Activated T-cell treated with anti-CD3 and anti-CD28 coated beads, Interleukin-2, amount 50 U/mL, for 72 hours (primary cell): Measurements from ENCODE around the gene UMODL1. TPM values are rescaled to one million over a fixed set of nuclear protein-coding genes. Genes with fewer than 3 reads are reported as not detected.

Source experiments
- ATAC-seq, 2 donors: fragments of 150-1000 bp; cut with Tn5 transposase; replicated peaks in 1 of 2; 2 replicates each; pipeline ENCODE4 v1.10.0; 2021; ENCODE audit warnings: moderate library complexity in 2 of 2, mild to moderate bottlenecking in 1 of 2
- DNase-seq, 2 donors: peaks; one replicate each; pipeline ENCODE4 v3.0.0; 2021 to 2022; ENCODE audit warnings: mixed read lengths in 1 of 2
- H3K27ac Mint-ChIP-seq: one replicate; pipeline ENCODE4 v1.8.0; 2022; ENCODE audit warnings: mild to moderate bottlenecking, moderate library complexity, mixed read lengths
- H3K27me3 Mint-ChIP-seq: one replicate; pipeline ENCODE4 v1.8.0; 2022; ENCODE audit warnings: low read depth, mixed read lengths
- H3K36me3 Mint-ChIP-seq, 2 donors: one replicate each; pipeline ENCODE4 v1.8.0; 2022; ENCODE audit warnings: mixed read lengths in 2 of 2, mild to moderate bottlenecking in 1 of 2; ENCODE audit not compliant: insufficient read depth in 2 of 2
- H3K4me1 Mint-ChIP-seq: one replicate; pipeline ENCODE4 v1.8.0; 2022; ENCODE audit warnings: low read depth, mixed read lengths
- H3K4me3 Mint-ChIP-seq, 2 donors: one replicate each; pipeline ENCODE4 v1.8.0; 2022; ENCODE audit warnings: mild to moderate bottlenecking in 2 of 2, mixed read lengths in 2 of 2, moderate library complexity in 2 of 2
- H3K9me3 Mint-ChIP-seq, 2 donors: one replicate each; pipeline ENCODE4 v1.8.0; 2022; ENCODE audit warnings: mixed read lengths in 2 of 2
- total RNA-seq, 2 donors: library from RNA; stranded (reverse); gene quantifications; one replicate each; pipeline ENCODE4 v1.2.3, GENCODE V29; 2022

The UMODL1 gene
- total RNA-seq, 2 donors from 2014 or later, result 0.39 to 0.89 TPM

DNA sequence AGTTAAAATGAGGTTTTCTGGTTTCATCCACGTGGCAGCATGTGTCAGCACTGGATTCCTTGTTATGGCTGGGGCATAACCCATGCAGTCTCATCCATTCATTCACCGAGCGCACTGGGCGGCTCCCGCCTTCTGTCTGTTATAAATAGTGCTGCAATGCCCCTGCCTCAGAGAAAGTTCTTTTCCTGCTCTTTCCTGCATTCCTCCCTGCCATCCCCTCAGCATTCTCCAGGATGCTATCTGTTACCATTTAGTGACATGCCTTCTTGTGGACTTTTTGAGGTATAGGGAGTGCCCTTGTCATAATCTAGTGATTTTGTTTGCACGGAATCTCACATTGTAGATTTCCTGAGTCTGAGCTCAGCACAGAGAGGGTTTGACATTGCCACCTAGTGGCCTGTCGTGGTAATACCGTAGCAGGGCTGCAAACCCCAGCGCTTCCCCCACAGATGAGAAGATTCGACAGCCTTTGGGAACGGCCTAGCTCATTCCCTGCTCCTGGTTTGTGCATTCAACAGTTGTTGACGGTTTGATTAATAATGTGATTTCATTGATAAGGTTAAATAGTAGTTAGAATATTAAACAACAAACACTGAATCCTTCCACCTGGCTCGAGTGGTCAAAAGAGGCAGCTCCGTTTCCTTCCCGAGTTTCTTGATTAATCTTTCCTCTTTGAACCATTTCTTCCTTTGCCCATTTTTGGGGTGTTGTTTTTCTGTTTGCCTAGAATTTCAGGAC, 46.3 kb downstream of the UMODL1 start:
- H3K36me3 Mint-ChIP-seq, result no peaks in the 10 kb centered on the region
- H3K27me3 Mint-ChIP-seq, result peaks cover 59% of the 10 kb centered on the region
- peak overlapping the region; percentile 56 to 85 for H3K4me3 Mint-ChIP-seq
- H3K9me3 Mint-ChIP-seq, result no peaks in the 10 kb centered on the region
- H3K4me1 Mint-ChIP-seq, result peaks cover 40% of the 10 kb centered on the region
- DNase-seq (peak; percentile 77 to 78), ATAC-seq (peak; percentile 73 to 85)
- no peak overlapping the region for H3K27ac Mint-ChIP-seq

DNA sequence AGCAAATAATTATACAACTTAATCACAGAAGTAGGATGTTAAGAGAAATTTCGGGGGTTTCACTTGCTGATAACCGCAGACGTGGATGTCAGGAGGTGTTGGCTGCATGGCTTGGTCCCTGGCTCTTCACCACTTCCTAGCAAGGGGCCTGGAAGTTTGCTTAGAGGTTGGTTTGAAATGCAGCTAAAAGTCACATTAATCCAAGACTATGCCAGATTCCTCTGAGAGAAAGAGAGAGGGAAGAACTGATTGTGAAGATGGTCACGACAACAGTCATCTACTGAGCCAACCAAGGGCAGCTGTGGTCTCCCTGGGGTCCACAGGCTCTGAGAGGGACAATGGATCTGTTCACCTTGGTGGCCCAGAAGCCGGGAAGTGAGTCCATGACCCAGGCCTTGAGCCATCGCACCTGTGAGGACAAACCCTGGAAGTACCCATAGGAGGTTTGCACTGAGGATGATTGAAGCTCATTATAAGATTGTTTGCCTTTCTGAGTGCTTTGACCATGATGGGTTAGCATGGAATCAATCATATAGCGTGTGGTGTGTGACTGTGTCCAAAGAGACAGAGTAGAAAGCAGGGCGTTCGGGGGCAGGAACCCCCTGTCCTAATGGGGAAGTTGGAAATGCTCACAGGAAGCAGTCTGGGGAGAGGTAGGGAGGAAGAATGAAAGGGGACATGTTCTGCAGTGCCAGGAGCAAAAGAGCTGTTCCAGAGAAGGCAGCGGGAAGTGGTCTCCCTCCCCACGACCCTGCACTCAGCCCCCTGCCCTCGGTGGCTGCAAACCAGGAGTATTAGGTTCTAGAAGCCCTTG, 47.1 kb downstream of the UMODL1 start:
- no peaks in the 10 kb centered on the region for H3K36me3 Mint-ChIP-seq
- H3K4me1 Mint-ChIP-seq, result peaks cover 40% of the 10 kb centered on the region
- peak overlapping the region in 1 of 2 donors; percentile 20 for H3K4me3 Mint-ChIP-seq
- DNase-seq (no peak), ATAC-seq (no peak)
- peaks cover 66% of the 10 kb centered on the region for H3K27me3 Mint-ChIP-seq
- H3K27ac Mint-ChIP-seq, result no peak overlapping the region
- no peaks in the 10 kb centered on the region for H3K9me3 Mint-ChIP-seq

DNA sequence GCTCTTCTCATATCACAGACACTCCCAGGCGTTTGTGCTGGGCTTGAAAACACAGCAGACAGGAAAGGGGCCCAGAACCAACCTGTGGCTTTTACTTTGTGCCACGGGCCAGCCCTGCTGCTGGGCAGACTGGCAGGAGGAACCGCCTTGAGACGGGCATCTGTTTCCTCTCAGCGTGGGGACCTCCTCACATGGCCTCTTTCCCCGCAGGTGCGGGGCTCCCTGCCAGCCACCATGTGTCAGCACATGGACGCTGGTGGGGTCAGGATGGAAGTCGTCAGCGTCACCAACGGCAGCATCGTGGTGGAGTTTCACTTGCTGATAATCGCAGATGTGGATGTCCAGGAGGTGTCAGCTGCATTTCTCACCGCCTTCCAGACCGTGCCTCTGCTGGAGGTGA, 47.8 kb downstream of the UMODL1 start:
- no peaks in the 10 kb centered on the region for H3K9me3 Mint-ChIP-seq
- ATAC-seq (peak; percentile 29 to 43), DNase-seq (peak; percentile 30 to 31)
- peaks cover 69% of the 10 kb centered on the region for H3K27me3 Mint-ChIP-seq
- peak overlapping the region; percentile 23 to 46 for H3K4me3 Mint-ChIP-seq
- H3K4me1 Mint-ChIP-seq, result peaks cover 40% of the 10 kb centered on the region
- H3K36me3 Mint-ChIP-seq, result no peaks in the 10 kb centered on the region
- no peak overlapping the region for H3K27ac Mint-ChIP-seq

DNA sequence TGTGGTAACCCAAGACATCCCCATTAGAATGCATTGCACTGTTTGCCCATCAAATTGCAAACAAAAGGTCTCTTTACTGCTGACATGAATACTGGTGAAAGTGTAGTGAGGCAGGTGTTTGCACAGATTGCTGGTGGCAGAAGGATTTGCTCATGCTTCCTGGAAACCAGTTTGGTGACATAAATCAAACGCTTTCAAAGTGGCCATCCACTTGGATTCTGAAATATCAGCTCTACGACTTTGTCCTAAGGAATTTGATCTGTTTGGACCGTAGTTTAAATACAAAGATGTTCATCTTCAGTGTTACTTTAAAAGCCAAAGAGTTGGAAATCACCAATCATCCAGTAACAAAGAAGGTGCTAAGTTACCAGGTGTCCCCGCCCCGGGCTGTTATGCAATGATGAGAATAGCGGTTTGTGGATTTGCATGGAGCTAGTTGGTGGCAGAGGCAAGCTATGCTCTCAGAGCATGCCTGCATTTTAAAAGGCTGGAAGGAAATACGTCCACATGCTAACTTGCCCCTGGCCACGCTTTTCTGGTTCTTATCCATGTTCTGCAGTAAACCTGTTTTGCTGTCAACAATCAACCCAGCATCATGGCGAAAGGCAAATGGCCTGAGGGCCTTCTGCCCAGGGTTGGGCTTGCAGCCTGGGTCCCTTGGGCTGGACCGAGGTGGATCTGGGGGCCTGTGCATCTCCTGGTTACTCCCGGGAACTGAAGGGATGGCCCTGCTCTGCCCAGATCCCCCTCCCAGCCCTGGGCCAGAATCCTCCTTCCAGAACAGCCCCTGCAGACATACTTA, 49.2 kb downstream of the UMODL1 start:
- DNase-seq (no peak), ATAC-seq (no peak)
- H3K4me3 Mint-ChIP-seq, result no peak overlapping the region
- no peak overlapping the region for H3K27ac Mint-ChIP-seq
- H3K27me3 Mint-ChIP-seq, result peaks cover 73% of the 10 kb centered on the region
- H3K9me3 Mint-ChIP-seq, result no peaks in the 10 kb centered on the region
- H3K4me1 Mint-ChIP-seq, result peaks cover 40% of the 10 kb centered on the region
- H3K36me3 Mint-ChIP-seq, result no peaks in the 10 kb centered on the region

DNA sequence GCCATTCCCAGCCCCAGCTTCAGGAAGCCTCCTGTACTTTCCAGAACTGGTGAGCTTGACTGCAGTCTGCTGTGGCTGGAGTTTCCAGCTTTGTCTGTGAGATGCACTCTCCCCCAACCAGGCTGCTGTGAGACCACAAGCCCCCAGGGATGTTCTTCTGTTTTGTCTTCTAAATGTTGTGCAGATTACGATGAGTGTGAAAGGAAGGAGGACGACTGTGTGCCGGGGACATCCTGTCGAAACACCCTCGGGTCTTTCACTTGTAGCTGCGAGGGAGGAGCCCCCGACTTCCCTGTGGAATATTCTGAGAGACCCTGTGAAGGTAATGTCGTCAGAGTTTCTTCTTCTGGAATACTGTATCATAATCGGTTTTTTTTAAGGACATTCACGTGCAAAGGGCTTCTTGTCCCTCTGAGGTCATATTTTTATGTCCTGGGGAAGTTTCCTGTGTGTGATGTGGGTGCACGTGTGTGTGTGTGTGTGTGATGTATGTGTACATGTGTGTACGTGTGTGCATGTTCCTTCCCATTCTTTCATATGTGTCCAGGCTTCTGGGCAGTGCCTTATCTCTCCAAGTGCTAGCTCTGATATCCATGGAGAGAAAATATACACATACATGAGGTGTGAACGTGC, 49.9 kb downstream of the UMODL1 start:
- Mint-ChIP-seq H3K36me3 (no peaks in the 10 kb centered on the region), H3K4me1 (peaks cover 40% of the 10 kb centered on the region), H3K4me3 (no peak overlapping the region), H3K27me3 (peaks cover 74% of the 10 kb centered on the region), H3K27ac (no peak overlapping the region), H3K9me3 (no peaks in the 10 kb centered on the region)
- no peak for ATAC-seq
- DNase-seq, result no peak

DNA sequence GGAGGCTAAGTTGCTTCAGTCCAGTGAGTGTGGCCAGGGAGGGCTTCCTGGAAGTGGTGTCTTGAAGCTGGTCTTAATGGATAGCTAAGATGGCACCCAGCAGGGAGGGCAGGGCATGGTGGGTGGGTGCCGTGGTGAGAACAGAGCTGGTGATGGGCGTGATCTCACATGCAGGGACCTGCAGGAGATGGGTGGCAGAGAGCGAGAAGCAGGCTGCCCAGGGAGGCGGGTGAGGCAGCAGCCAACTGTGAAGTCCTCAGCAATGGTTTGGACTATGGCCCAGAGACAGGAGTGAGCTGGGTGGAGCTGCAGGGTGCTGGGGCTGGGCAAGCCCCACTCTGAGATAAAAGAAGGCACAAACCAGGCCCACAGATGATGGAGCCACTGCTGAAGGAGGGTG, 50.7 kb downstream of the UMODL1 start:
- Mint-ChIP-seq H3K27ac (no peak overlapping the region), H3K4me3 (no peak overlapping the region), H3K27me3 (peaks cover 74% of the 10 kb centered on the region), H3K9me3 (no peaks in the 10 kb centered on the region), H3K36me3 (no peaks in the 10 kb centered on the region), H3K4me1 (peaks cover 34% of the 10 kb centered on the region)
- DNase-seq, result no peak
- no peak for ATAC-seq

DNA sequence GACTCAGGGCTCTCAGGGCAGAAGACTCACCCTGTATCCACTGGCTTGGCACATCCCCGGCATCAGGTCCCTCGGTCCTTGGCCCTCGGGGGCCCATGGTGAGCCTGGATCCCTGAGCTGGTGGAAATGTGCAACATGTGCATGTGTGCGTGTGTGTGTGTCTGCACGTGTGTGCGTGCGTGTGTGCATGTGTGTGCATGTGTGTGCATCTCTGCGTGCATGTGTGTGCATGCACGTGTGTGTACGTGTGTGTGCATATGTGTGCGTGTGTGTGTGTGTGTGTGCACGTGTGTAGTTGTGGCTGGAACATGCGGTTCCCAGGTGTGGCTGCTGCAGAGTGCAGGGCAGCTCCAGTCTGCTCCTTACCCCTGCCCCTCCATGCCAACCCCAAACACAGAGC, 51.3 kb downstream of the UMODL1 start:
- H3K9me3 Mint-ChIP-seq, result no peaks in the 10 kb centered on the region
- H3K27ac Mint-ChIP-seq, result no peak overlapping the region
- ATAC-seq (no peak), DNase-seq (no peak)
- peaks cover 28% of the 10 kb centered on the region for H3K4me1 Mint-ChIP-seq
- no peak overlapping the region for H3K4me3 Mint-ChIP-seq
- peaks cover 70% of the 10 kb centered on the region for H3K27me3 Mint-ChIP-seq
- no peaks in the 10 kb centered on the region for H3K36me3 Mint-ChIP-seq

DNA sequence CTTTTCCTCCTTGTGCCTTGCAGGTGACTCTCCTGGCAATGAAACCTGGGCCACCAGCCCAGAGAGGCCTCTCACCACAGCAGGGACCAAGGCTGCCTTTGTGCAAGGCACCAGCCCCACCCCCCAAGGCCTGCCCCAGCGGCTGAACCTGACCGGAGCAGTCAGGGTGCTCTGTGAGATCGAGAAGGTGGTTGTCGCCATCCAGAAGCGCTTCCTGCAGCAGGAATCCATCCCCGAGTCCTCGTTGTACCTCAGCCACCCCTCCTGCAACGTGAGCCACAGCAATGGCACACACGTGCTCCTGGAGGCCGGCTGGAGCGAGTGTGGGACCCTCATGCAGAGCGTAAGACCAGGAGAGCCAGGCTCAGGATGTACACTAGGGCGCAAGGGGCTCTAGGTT, 51.7 kb downstream of the UMODL1 start:
- Mint-ChIP-seq H3K36me3 (no peaks in the 10 kb centered on the region), H3K27me3 (peaks cover 65% of the 10 kb centered on the region), H3K27ac (no peak overlapping the region)

DNA sequence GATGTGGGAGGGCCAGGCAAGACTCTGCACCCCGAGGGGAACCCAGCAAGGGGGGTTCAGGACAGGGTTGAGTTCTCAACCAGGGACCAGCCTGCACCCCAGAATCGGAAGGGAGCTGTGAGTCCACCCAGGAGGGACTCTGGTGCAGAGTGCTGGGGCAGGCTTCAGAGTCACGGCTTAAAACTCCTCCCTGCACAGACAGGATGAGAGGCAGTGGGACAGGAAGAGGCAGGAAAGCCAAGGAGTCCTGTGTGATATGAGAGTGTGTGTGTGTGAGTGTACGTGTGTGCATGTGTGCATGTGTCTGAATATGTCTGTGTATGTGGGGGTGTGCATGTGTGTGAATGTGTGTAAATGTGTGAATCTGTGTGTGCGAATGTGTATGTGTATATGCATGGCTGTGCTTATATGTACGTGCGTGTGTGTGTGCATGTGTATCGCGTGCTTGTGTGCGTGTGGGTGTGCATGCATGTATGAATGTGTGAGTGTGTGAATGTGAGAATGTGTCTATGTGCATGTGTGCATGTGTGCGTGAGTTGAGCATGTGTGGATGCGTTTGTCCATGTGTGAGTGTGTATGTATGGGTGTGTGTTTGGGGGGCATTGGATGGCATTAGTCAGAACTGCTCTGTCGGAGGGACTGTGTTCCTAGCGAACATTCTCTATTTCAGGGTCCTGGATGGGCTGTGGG, 52.2 kb downstream of the UMODL1 start:
- Mint-ChIP-seq H3K27ac (no peak overlapping the region), H3K9me3 (no peaks in the 10 kb centered on the region), H3K27me3 (peaks cover 60% of the 10 kb centered on the region), H3K4me1 (peaks cover 18% of the 10 kb centered on the region), H3K36me3 (no peaks in the 10 kb centered on the region), H3K4me3 (no peak overlapping the region)
- ATAC-seq (no peak), DNase-seq (no peak)

More for the DNA sequence above, 51.7 kb downstream of the UMODL1 start:
- no peaks in the 10 kb centered on the region for H3K9me3 Mint-ChIP-seq
- no peak for ATAC-seq
- H3K4me1 Mint-ChIP-seq, result peaks cover 24% of the 10 kb centered on the region
- no peak overlapping the region for H3K4me3 Mint-ChIP-seq
- DNase-seq, result no peak

DNA sequence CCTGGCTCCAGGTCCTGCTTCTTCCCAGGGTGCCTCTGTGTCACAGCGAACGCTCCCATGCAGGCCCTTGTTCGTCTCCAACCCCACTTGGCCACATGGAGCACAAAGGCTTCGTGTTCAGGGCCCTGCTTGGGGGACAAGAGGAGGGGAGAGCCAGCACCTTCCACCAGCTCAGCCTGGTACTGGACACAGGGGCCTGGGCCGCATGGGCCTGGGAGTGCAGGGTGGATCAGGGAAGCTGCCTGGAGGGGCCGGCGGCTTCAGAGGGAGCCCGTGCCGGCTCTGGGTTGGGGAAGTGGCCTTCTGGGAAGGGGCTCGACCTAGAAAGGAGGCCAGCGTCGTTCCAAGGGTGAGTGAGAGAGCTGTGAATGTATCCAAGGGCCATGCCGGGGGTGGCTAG, 53.0 kb downstream of the UMODL1 start:
- ATAC-seq (no peak), DNase-seq (no peak)
- Mint-ChIP-seq H3K27me3 (peaks cover 56% of the 10 kb centered on the region), H3K9me3 (no peaks in the 10 kb centered on the region), H3K27ac (no peak overlapping the region), H3K36me3 (no peaks in the 10 kb centered on the region), H3K4me1 (peaks cover 12% of the 10 kb centered on the region), H3K4me3 (no peak overlapping the region)

DNA sequence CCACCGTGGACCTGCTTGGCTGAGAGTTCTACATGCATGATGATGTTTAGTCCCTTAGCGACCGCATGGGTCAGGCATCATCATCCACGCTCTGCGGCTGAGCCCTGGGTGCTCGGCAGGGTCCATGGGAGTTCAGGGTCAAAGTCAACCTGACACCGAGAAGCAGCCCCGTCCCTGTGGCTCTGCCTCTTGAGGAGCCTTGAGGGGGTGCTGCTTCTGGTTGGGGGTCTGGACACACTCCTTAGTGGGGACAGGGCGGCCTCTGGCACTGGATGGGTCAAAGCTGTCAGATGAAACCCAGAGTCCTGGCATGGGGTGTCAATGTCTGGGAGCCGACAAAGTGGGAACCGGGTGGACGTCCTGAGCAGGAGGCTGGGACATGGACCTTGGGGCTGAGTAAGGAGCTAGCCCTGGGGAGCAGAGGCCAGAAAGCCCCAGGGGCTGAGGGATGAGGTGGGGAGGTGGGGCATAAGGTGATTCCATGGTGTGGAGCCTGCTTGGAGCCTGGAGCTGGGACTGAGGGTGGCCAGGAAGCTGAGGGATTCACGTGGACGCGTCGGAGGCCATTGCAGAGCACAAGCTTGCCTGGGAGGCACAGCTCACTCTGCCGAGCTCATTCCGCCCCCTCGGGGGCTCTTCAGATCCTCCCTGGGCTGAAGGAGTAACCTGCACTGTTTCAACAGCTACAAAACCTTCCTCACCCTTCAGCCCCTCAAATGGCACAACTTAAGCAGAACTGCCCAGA, 53.9 kb downstream of the UMODL1 start:
- peak in 1 of 2 donors; percentile 28 for ATAC-seq
- H3K27me3 Mint-ChIP-seq, result peaks cover 46% of the 10 kb centered on the region
- no peak overlapping the region for H3K27ac Mint-ChIP-seq

More for the DNA sequence above, 53.9 kb downstream of the UMODL1 start:
- Mint-ChIP-seq H3K4me3 (no peak overlapping the region), H3K36me3 (no peaks in the 10 kb centered on the region), H3K4me1 (peaks cover 5% of the 10 kb centered on the region), H3K9me3 (no peaks in the 10 kb centered on the region)
- no peak for DNase-seq
